ENCODE measurements around the gene TTC28. TPM values are rescaled to one million over a fixed set of nuclear protein-coding genes. Genes with fewer than 3 reads are reported as not detected.

Gene TTC28
- total RNA-seq, 1 donor from 2014 or later, result 13.5 TPM

DNA sequence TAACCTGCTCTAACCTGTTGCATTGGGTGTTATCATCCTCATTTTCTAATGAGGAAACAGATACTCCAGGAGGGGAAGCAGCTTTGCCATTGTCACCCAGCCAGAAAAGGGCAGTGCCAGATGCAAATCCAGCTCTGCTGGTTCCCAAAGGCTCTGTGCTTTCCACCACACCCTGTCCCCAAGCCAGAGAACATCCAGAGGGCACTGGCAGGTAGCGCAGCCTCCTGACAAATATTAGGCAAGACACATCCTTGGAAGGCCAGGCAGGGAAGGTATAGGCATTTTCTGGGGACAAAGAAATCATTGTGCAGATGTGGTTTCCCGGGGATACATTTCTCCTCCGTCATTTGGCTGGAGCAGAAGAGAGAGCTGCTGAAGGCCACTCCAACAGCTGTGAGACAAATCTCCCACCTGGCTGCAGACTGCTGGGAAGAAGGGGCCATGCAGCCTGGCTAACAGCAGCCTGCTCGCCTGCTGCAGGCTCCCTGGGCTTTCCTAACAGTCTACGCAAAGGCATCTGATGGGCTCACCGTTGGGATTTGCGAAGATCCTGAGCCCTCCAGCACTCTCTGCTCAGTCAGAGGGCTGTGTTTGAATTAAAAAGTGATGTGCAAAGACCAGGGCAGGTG lies 666.7 kb downstream of the TTC28 start:
- H3K27me3 ChIP-seq (ENCODE audit: control insufficient read depth, insufficient read depth, low read length), result peaks cover 3% of the 10 kb centered on the region
- DNase-seq (ENCODE audit: low read depth), result no peak
- H3K4me3 ChIP-seq (ENCODE audit: low read depth, low read length), result no peak overlapping the region
- H3K36me3 ChIP-seq (ENCODE audit: control insufficient read depth, insufficient read depth, low read length), result no peaks in the 10 kb centered on the region
- TF ChIP-seq, protein P1, sequence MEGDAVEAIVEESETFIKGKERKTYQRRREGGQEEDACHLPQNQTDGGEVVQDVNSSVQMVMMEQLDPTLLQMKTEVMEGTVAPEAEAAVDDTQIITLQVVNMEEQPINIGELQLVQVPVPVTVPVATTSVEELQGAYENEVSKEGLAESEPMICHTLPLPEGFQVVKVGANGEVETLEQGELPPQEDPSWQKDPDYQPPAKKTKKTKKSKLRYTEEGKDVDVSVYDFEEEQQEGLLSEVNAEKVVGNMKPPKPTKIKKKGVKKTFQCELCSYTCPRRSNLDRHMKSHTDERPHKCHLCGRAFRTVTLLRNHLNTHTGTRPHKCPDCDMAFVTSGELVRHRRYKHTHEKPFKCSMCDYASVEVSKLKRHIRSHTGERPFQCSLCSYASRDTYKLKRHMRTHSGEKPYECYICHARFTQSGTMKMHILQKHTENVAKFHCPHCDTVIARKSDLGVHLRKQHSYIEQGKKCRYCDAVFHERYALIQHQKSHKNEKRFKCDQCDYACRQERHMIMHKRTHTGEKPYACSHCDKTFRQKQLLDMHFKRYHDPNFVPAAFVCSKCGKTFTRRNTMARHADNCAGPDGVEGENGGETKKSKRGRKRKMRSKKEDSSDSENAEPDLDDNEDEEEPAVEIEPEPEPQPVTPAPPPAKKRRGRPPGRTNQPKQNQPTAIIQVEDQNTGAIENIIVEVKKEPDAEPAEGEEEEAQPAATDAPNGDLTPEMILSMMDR (IDR thresholded peaks at IDR 0.05; ENCODE audit: insufficient read depth, low read length, poor library complexity, severe bottlenecking), result no peak

DNA sequence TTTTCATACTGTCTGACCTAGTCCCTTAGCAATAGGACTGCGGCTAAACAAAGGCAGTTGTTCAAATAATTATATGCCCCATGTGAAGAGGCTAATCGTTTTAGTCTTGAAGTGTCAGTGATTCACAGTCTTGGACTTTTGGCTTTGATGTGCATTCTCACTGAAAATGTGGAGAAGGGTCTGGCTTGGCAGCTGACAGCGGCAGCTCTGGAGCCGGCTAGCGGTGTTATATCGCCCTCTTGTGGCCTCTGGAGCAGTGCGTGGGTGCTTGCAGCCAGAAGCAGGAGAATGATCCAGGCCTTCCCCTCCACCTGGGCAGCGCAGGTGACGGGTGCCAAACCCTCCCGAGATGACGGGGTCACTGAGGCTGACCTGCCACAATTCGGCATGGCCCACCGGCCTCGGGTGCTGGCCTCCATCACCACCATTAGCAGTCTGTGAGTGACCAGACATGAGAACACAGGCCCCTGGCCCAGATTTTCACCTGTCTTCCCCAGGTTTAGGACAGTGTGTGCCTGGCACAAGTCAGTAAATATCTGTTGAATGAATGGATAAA lies 670.3 kb downstream of the TTC28 start:
- TF ChIP-seq, protein P1 (IDR thresholded peaks at IDR 0.05; ENCODE audit: insufficient read depth, low read length, poor library complexity, severe bottlenecking), result peak; percentile 96
- Histone ChIP-seq H3K27me3 (ENCODE audit: control insufficient read depth, insufficient read depth, low read length) (peaks cover 3% of the 10 kb centered on the region), H3K36me3 (ENCODE audit: control insufficient read depth, insufficient read depth, low read length) (no peaks in the 10 kb centered on the region), H3K4me3 (ENCODE audit: low read depth, low read length) (no peak overlapping the region)
- peak; percentile 62 for DNase-seq (ENCODE audit: low read depth)

DNA sequence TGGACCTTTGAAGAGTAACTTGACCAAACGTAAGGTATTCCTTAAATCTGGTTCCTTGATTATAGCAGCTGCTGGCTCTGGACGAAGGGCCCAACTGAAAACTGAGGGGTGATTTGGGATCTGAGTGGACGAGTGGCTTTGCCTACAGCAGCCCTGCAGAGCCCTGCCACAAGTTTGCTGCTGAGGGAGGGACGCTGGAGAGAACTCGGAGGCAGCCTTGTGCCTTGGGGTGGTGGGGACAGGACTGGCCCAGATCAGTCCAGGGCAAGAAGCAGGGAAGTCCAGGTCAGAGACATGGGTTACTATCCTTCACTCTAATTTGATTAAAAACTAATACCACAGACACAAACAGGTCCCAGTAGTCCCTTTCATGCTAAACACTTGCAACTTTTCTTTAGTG lies 671.0 kb downstream of the TTC28 start:
- peaks cover 1% of the 10 kb centered on the region for H3K27me3 ChIP-seq (ENCODE audit: control insufficient read depth, insufficient read depth, low read length)
- no peak overlapping the region for H3K4me3 ChIP-seq (ENCODE audit: low read depth, low read length)
- no peaks in the 10 kb centered on the region for H3K36me3 ChIP-seq (ENCODE audit: control insufficient read depth, insufficient read depth, low read length)
- no peak for DNase-seq (ENCODE audit: low read depth)
- TF ChIP-seq, protein P1 (IDR thresholded peaks at IDR 0.05; ENCODE audit: insufficient read depth, low read length, poor library complexity, severe bottlenecking), result no peak

DNA sequence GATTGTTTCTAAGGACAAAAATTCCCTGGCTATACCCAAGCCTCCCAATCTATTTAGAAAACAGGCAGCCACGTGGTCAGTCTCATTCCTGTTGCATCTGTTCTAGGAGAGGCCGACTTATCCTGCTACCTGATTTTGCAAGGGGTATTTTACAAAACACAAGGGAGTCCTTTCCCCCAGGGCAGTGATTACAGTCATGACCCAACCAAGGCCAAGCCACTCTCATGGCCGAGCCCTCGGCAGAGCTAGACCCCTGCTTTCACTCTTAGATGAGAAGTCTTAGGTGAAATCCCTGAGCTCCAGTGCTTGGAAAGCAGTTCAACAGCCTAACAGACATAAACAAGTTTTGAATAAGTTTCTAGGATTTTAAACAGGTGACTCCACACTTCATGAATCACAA lies 671.6 kb downstream of the TTC28 start:
- no peak overlapping the region for H3K4me3 ChIP-seq (ENCODE audit: low read depth, low read length)
- H3K36me3 ChIP-seq (ENCODE audit: control insufficient read depth, insufficient read depth, low read length), result no peaks in the 10 kb centered on the region
- TF ChIP-seq, protein P1 (IDR thresholded peaks at IDR 0.05; ENCODE audit: insufficient read depth, low read length, poor library complexity, severe bottlenecking), result no peak
- no peaks in the 10 kb centered on the region for H3K27me3 ChIP-seq (ENCODE audit: control insufficient read depth, insufficient read depth, low read length)
- DNase-seq (ENCODE audit: low read depth), result no peak

DNA sequence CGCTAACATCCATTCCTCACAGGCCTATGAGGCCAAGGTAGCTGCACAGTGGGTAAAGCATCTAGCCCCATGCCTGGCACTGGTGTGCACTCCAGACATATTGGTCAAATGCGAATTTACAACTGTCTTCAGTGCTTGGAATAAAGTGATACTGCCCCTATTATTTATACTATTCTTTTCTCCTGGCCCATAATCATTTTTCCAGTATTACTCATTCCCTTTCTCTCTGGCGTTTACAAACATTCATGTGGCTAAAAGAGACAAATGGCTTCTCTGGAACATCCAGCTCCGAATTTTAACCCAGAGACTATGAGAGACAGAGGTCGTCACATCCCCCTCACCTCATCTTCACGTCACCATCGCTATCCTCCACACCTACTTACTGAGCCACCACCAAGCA lies 673.4 kb downstream of the TTC28 start:
- no peak for DNase-seq (ENCODE audit: low read depth)
- TF ChIP-seq, protein P1 (IDR thresholded peaks at IDR 0.05; ENCODE audit: insufficient read depth, low read length, poor library complexity, severe bottlenecking), result no peak

DNA sequence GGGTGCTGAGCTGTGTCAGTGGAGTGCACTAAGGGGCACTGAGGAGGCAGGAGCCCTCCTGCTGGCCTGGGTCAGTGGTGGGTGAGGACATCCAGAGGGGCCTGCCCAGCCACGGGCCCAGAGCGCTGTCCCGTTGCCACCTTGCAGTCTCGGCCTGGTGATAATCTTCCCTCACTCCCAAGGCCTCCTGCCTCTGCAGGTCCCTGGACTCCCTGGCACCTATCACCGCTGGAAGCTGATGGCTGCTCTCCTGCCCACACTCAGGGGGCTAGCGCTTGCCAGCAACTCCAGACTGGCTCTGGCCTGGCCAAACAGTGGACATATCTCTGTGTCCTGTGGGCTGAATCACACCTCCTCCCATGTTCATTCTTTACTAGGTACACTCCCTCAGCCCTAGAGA lies 674.1 kb downstream of the TTC28 start:
- TF ChIP-seq, protein P1 (IDR thresholded peaks at IDR 0.05; ENCODE audit: insufficient read depth, low read length, poor library complexity, severe bottlenecking), result no peak
- Histone ChIP-seq H3K27me3 (ENCODE audit: control insufficient read depth, insufficient read depth, low read length) (no peaks in the 10 kb centered on the region), H3K36me3 (ENCODE audit: control insufficient read depth, insufficient read depth, low read length) (no peaks in the 10 kb centered on the region), H3K4me3 (ENCODE audit: low read depth, low read length) (no peak overlapping the region)
- no peak for DNase-seq (ENCODE audit: low read depth)

More for the DNA sequence above, 673.4 kb downstream of the TTC28 start:
- H3K4me3 ChIP-seq (ENCODE audit: low read depth, low read length), result no peak overlapping the region
- no peaks in the 10 kb centered on the region for H3K36me3 ChIP-seq (ENCODE audit: control insufficient read depth, insufficient read depth, low read length)
- no peaks in the 10 kb centered on the region for H3K27me3 ChIP-seq (ENCODE audit: control insufficient read depth, insufficient read depth, low read length)
